ENCODE measurements around the gene MT1G. TPM values are rescaled to one million over a fixed set of nuclear protein-coding genes. Genes with fewer than 3 reads are reported as not detected.

MT1G gene
- total and polyA plus RNA-seq, 3 donors from 2014 or later, result 2.1 to 14.7 (median 11.5) TPM

- Histone ChIP-seq H3K27me3 (no peaks in the 10 kb centered on the region), H3K9me3 (no peaks in the 10 kb centered on the region), H3K36me3 (ENCODE audit: low read depth, missing control alignments) (no peaks in the 10 kb centered on the region), H3K27ac (no peak overlapping the region), H3K4me1 (no peaks in the 10 kb centered on the region), H3K4me3 (no peak overlapping the region)
- intact Hi-C loops (cut with DNase I; ENCODE audit: low total_unique reads), result no loop called here
- WGBS, 2 donors, result 77 to 84% methylated on average over 4 of the region's 4 CpGs
- no peak for TF ChIP-seq POLR2A (IDR thresholded peaks at IDR 0.05)
- no peak for TF ChIP-seq CTCF (IDR thresholded peaks at IDR 0.05)
- DNase-seq, result no peak
Observed at GRCh38 chr16:56690420-56691122, 22.7 kb upstream of the MT1G start.

DNA sequence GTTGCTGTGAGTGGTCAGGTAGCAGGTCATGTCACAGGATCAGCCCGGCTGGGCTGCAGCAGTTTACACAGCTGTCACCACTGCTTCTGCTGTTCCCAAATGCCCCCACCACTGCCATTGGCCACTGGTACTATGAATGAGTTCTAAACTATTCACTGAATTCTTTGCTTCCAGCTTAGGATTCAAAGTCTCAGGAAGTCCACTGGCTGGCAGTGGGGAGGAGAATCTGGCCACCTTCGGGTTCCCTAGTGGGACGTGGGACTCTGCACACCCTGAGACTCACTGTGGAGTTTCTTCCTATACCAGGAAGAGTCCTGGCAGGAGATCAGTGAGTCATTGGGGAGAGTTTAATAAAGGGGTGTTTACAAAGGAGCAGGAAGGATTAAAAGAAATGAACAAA lies 21.3 kb upstream of the MT1G start:
- Histone ChIP-seq H3K4me1 (no peaks in the 10 kb centered on the region), H3K4me3 (no peak overlapping the region), H3K27ac (no peak overlapping the region), H3K36me3 (ENCODE audit: low read depth, missing control alignments) (no peaks in the 10 kb centered on the region), H3K9me3 (no peaks in the 10 kb centered on the region), H3K27me3 (no peaks in the 10 kb centered on the region)
- no peak for TF ChIP-seq CTCF (IDR thresholded peaks at IDR 0.05)
- no peak for TF ChIP-seq POLR2A (IDR thresholded peaks at IDR 0.05)
- no peak for DNase-seq
- 70 to 89% methylated on average over 3 of the region's 3 CpGs for WGBS, 2 donors
- intact Hi-C loops (cut with DNase I; ENCODE audit: low total_unique reads), result no loop called here

GRCh38 chr16:56688762-56689161 lies 20.9 kb upstream of the MT1G start:
- 59 to 63% methylated on average over 1 of the region's 1 CpG for WGBS, 2 donors
- intact Hi-C loops (cut with DNase I; ENCODE audit: low total_unique reads), result no loop called here
- H3K9me3 ChIP-seq, result no peaks in the 10 kb centered on the region
- no peaks in the 10 kb centered on the region for H3K36me3 ChIP-seq (ENCODE audit: low read depth, missing control alignments)
- DNase-seq, result no peak
- H3K4me3 ChIP-seq, result no peak overlapping the region
- TF ChIP-seq CTCF (IDR thresholded peaks at IDR 0.05), result no peak
- TF ChIP-seq POLR2A (IDR thresholded peaks at IDR 0.05), result no peak
- H3K27ac ChIP-seq, result no peak overlapping the region
- no peaks in the 10 kb centered on the region for H3K27me3 ChIP-seq
- H3K4me1 ChIP-seq, result no peaks in the 10 kb centered on the region

DNA sequence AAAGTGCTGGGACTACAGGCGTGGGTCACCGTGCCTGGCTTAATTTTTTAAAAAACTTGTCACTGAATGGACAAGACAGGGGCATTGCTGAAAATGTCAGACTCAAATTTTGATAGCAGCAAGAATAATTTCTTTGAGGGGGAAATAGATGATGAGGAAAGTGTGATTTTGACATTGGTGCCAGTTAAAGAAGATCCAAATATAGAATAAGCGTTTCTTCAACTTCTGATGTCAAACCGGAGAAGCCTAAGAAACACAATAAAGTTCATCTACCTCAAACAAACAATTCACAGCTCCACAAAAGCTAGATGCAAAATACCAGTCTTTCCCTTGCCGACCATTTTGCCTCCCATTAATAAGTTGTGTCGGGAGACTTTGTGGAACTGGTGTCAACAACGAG lies 18.9 kb upstream of the MT1G start:
- Histone ChIP-seq H3K27me3 (no peaks in the 10 kb centered on the region), H3K4me3 (no peak overlapping the region), H3K36me3 (ENCODE audit: low read depth, missing control alignments) (no peaks in the 10 kb centered on the region), H3K4me1 (peaks cover 11% of the 10 kb centered on the region), H3K9me3 (no peaks in the 10 kb centered on the region), H3K27ac (no peak overlapping the region)
- no peak for TF ChIP-seq CTCF (IDR thresholded peaks at IDR 0.05)
- DNase-seq, result no peak
- WGBS, 2 donors, result 86 to 98% methylated on average over 7 of the region's 7 CpGs
- intact Hi-C loops (cut with DNase I; ENCODE audit: low total_unique reads), result no loop called here

GRCh38 chr16:56684926-56685590 lies 17.2 kb upstream of the MT1G start:
- no peak overlapping the region for H3K27ac ChIP-seq
- no peak for TF ChIP-seq POLR2A (IDR thresholded peaks at IDR 0.05)
- no peak for TF ChIP-seq CTCF (IDR thresholded peaks at IDR 0.05)
- no peak overlapping the region for H3K4me3 ChIP-seq
- WGBS, 2 donors, result 95 to 96% methylated on average over 4 of the region's 4 CpGs
- no peak for DNase-seq
- no peaks in the 10 kb centered on the region for H3K27me3 ChIP-seq
- intact Hi-C loops (cut with DNase I; ENCODE audit: low total_unique reads), result no loop called here
- H3K4me1 ChIP-seq, result peaks cover 16% of the 10 kb centered on the region
- no peaks in the 10 kb centered on the region for H3K9me3 ChIP-seq
- H3K36me3 ChIP-seq (ENCODE audit: low read depth, missing control alignments), result no peaks in the 10 kb centered on the region

Measured in testis (tissue), 3 donors.